Measurements from ENCODE around the gene MTG2. TPM values are rescaled to one million over a fixed set of nuclear protein-coding genes. Genes with fewer than 3 reads are reported as not detected.
A peak's percentile ranks its signal among the peaks of the same experiment; 100 is the strongest.

MTG2 gene
- total RNA-seq, 1 experiment from 2014 or later: 56.8 TPM

DNA sequence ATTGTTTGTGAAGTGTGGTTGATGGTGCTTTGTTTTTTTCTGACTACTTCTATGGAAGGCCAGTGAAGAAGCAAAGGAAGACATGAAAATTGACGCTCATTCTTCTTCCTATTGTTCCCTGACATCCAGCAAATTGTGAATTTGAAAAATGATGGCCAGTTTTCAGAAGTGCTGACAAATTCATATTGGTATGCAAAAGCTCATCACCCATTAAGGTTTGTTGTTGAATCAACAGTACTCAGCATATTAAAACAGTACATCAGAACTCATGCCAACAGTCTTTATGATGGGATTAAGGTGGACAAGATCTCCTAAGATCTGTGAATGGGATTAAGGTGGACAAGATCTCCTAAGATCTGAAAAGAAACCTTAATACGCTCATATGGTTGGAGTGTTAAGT is 1.0 kb upstream of the MTG2 start:
- DNase-seq (ENCODE audit: low read depth, low spot score) (no peak), ATAC-seq (no peak)
- ChIA-PET POLR2A (interaction anchor here (0.6 kb wide), 2 partner anchors 10 to 176 kb away, joined by 3 to 13 read pairs; no protein-coding TSS in a partner anchor), CTCF (no interaction called here)
- peak overlapping the region; percentile 95 for H3K27ac ChIP-seq (ENCODE audit: low read length)
- H3K4me1 ChIP-seq (ENCODE audit: control insufficient read depth, insufficient read depth, low read length): peaks cover 7% of the 10 kb centered on the region; the same call in 1 of the 2 replicates
- intact Hi-C loops (cut with micrococcal nuclease; ENCODE audit: unreplicated experiment): no loop called here
- H3K4me3 ChIP-seq (ENCODE audit: low read depth in 2 of 2, low read length in 2 of 2): peak overlapping the region; percentile 89 to 98
- BruUV-seq (replicated peaks): TSS peak; percentile 96
- TF ChIP-seq, protein P1, sequence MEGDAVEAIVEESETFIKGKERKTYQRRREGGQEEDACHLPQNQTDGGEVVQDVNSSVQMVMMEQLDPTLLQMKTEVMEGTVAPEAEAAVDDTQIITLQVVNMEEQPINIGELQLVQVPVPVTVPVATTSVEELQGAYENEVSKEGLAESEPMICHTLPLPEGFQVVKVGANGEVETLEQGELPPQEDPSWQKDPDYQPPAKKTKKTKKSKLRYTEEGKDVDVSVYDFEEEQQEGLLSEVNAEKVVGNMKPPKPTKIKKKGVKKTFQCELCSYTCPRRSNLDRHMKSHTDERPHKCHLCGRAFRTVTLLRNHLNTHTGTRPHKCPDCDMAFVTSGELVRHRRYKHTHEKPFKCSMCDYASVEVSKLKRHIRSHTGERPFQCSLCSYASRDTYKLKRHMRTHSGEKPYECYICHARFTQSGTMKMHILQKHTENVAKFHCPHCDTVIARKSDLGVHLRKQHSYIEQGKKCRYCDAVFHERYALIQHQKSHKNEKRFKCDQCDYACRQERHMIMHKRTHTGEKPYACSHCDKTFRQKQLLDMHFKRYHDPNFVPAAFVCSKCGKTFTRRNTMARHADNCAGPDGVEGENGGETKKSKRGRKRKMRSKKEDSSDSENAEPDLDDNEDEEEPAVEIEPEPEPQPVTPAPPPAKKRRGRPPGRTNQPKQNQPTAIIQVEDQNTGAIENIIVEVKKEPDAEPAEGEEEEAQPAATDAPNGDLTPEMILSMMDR (IDR thresholded peaks at IDR 0.05): no peak
- TF ChIP-seq POLR2AphosphoS5 (IDR thresholded peaks at IDR 0.05; ENCODE audit: low read depth, low read length) (no peak), TCF7L2 (IDR thresholded peaks at IDR 0.05; ENCODE audit: low read depth, low read length) (no peak), SIN3A (IDR thresholded peaks at IDR 0.05; ENCODE audit: borderline replicate concordance, insufficient read depth, low read depth, low read length) (no peak)
- TF ChIP-seq, protein P2, sequence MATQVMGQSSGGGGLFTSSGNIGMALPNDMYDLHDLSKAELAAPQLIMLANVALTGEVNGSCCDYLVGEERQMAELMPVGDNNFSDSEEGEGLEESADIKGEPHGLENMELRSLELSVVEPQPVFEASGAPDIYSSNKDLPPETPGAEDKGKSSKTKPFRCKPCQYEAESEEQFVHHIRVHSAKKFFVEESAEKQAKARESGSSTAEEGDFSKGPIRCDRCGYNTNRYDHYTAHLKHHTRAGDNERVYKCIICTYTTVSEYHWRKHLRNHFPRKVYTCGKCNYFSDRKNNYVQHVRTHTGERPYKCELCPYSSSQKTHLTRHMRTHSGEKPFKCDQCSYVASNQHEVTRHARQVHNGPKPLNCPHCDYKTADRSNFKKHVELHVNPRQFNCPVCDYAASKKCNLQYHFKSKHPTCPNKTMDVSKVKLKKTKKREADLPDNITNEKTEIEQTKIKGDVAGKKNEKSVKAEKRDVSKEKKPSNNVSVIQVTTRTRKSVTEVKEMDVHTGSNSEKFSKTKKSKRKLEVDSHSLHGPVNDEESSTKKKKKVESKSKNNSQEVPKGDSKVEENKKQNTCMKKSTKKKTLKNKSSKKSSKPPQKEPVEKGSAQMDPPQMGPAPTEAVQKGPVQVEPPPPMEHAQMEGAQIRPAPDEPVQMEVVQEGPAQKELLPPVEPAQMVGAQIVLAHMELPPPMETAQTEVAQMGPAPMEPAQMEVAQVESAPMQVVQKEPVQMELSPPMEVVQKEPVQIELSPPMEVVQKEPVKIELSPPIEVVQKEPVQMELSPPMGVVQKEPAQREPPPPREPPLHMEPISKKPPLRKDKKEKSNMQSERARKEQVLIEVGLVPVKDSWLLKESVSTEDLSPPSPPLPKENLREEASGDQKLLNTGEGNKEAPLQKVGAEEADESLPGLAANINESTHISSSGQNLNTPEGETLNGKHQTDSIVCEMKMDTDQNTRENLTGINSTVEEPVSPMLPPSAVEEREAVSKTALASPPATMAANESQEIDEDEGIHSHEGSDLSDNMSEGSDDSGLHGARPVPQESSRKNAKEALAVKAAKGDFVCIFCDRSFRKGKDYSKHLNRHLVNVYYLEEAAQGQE (IDR thresholded peaks at IDR 0.05; ENCODE audit: insufficient read depth in 1 of 2, low read depth in 2 of 2, low read length in 1 of 2): no peak
- H3K27me3 ChIP-seq (ENCODE audit: control insufficient read depth, insufficient read depth, low read length): no peaks in the 10 kb centered on the region
- peaks cover 14% of the 10 kb centered on the region for H3K36me3 ChIP-seq (ENCODE audit: control insufficient read depth, insufficient read depth, low read length)
- H3K9me3 ChIP-seq (ENCODE audit: control insufficient read depth, insufficient read depth, low read depth, low read length): no peaks in the 10 kb centered on the region
- in situ Hi-C loops (cut with HindIII; ENCODE audit: low pct_unique_long_range_greater_than_20kb, low sequenced_read_pairs): no loop called here

DNA sequence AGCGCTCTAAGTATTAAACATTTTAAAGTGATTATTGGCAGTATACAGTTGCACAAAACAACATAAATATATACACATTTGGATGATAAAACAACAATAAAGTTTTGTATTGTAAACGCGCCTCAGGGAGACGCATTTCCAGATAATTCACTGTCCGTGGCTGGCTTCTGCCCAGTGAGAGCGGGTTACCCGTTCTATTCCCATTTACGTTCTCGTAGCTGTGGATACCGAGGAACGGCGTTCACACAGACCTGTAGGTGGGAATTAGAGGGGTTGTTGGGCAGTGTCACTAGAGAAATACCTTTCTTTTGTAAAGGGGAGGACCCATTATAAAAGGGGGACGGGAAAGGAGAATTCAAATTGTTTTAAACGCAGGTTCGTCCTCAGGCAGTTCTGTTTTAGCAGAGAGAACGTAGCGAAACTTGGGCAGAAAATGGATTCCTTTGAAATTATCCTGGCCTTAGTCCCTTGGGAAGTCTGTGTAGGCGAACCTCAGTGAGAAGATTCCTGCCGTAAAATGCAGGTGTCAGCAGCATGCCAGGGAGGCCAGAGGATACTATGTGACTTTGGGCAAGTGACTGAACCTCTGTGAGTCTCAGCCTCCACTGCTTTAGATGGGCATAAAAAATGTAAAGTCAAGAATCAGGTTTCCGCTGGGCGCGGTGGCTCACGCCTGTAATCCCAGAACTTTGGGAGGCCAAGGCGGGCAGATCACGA is 756 bp downstream of the MTG2 start:
- peaks cover 14% of the 10 kb centered on the region for H3K36me3 ChIP-seq (ENCODE audit: control insufficient read depth, insufficient read depth, low read length)
- TF ChIP-seq, protein P2 (IDR thresholded peaks at IDR 0.05; ENCODE audit: insufficient read depth in 1 of 2, low read depth in 2 of 2, low read length in 1 of 2): no peak
- TF ChIP-seq TCF7L2 (IDR thresholded peaks at IDR 0.05; ENCODE audit: low read depth, low read length) (no peak), POLR2AphosphoS5 (IDR thresholded peaks at IDR 0.05; ENCODE audit: low read depth, low read length) (no peak), SIN3A (IDR thresholded peaks at IDR 0.05; ENCODE audit: borderline replicate concordance, insufficient read depth, low read depth, low read length) (no peak)
- TF ChIP-seq, protein P1 (IDR thresholded peaks at IDR 0.05): no peak
- peaks cover 15% of the 10 kb centered on the region; the same call in 1 of the 2 replicates for H3K4me1 ChIP-seq (ENCODE audit: control insufficient read depth, insufficient read depth, low read length)
- no TSS peak for BruUV-seq (replicated peaks)
- H3K27me3 ChIP-seq (ENCODE audit: control insufficient read depth, insufficient read depth, low read length): no peaks in the 10 kb centered on the region
- peak overlapping the region; percentile 95 for H3K27ac ChIP-seq (ENCODE audit: low read length)
- intact Hi-C loops (cut with micrococcal nuclease; ENCODE audit: unreplicated experiment): no loop called here
- H3K4me3 ChIP-seq (ENCODE audit: low read depth in 2 of 2, low read length in 2 of 2): peak overlapping the region; percentile 89 to 98
- ATAC-seq (no peak), DNase-seq (ENCODE audit: low read depth, low spot score) (no peak)
- ChIA-PET POLR2A (no interaction called here), CTCF (no interaction called here)
- H3K9me3 ChIP-seq (ENCODE audit: control insufficient read depth, insufficient read depth, low read depth, low read length): no peaks in the 10 kb centered on the region
- in situ Hi-C loops (cut with HindIII; ENCODE audit: low pct_unique_long_range_greater_than_20kb, low sequenced_read_pairs): no loop called here
